ENCODE results near the gene TMEM50B.
"Not testable (repeated sequence)": the region's sequence is repeated elsewhere in the genome, so short reads cannot be mapped to it uniquely, and the experiment has no call there.

TMEM50B gene

DNA sequence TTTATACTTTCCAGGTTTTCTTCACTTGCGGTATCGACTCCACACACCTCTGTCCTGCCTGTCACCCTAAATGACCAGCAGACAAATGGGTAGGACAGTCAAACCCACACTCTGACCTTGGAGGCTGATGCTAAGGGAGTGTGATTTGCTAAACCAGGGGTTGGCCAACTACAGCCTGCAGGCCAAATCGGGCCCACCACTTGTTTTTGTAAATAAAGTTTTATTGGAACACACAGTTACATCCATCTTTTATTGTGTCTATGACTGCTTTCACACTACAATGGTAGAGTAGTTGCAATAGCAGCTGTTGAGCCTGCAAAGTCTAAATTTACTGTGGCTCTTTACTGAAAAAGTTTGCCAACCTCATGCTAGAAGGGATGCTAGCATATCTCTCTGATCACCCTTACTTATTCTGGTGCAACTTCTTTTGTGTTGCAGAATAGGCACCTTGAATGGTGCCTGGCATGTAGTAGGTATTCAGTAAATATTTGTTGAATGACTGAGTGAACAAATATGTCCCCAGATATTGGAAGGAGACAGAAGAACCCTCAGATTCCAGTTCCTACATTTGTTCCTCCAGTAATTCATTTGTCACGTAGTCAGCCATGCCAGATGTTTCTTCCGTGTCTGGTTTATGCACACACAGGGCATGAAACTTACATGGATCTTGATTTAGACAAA, 57.9 kb downstream of the TMEM50B start:
- DNase-seq (ENCODE audit: low spot score): no peak
- in situ Hi-C loops (cut with MboI; ENCODE audit: low sequenced_read_pairs, unreplicated experiment): no loop called here
- TF ChIP-seq, protein P1, sequence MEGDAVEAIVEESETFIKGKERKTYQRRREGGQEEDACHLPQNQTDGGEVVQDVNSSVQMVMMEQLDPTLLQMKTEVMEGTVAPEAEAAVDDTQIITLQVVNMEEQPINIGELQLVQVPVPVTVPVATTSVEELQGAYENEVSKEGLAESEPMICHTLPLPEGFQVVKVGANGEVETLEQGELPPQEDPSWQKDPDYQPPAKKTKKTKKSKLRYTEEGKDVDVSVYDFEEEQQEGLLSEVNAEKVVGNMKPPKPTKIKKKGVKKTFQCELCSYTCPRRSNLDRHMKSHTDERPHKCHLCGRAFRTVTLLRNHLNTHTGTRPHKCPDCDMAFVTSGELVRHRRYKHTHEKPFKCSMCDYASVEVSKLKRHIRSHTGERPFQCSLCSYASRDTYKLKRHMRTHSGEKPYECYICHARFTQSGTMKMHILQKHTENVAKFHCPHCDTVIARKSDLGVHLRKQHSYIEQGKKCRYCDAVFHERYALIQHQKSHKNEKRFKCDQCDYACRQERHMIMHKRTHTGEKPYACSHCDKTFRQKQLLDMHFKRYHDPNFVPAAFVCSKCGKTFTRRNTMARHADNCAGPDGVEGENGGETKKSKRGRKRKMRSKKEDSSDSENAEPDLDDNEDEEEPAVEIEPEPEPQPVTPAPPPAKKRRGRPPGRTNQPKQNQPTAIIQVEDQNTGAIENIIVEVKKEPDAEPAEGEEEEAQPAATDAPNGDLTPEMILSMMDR (IDR thresholded peaks at IDR 0.05; ENCODE audit: borderline replicate concordance, control extremely low read depth, extremely low read depth, insufficient read depth, missing control alignments): no peak

DNA sequence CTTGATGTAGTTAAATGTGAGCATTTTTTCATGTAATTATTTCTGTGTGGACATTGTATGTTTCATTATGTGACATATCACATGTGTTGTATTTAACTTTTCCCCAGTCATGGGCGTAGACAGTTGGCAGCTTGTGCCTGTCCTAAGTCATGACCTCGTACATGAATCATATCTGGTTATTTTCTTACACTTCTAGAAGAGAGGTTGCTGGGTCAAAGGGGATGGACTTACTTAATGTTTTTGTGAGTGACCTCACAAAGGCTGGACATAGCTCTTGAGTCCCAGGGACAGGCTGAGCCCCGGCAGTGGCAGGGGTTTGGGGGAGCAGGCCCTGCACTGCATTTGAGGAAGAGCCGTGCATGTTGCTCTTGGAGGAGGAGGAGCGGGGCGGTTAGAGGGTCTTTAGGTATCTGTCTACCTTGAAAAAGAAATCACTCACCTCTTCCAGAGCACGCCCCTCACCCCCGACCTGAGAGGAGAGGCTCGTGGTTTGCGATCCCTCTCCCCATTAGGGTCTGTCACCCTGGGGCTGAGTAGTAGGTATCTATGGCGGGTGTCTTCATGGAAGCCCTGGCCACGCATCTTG, 60.1 kb downstream of the TMEM50B start:
- in situ Hi-C loops (cut with MboI; ENCODE audit: low sequenced_read_pairs, unreplicated experiment): no loop called here
- TF ChIP-seq, protein P1 (IDR thresholded peaks at IDR 0.05; ENCODE audit: borderline replicate concordance, control extremely low read depth, extremely low read depth, insufficient read depth, missing control alignments): no peak
- no peak for DNase-seq (ENCODE audit: low spot score)

DNA sequence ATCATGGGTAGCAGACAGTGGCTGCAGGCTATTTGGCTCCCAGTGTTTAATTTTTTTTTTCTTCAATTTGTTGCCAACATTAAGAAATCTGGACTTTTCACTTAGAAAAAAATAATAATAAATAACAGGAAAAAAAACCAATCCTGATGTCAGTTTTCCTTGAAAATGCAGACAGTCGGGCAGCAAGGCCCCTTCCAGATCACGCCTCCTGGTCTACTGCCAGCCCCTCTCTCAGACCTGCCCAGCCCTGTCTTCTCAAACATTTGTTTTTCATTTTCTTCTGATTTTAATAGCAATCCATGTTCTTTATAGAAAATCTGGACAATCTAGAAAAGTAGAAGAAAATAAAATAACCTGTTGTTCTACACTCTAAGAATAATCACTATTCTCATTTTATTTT, 61.1 kb downstream of the TMEM50B start:
- TF ChIP-seq, protein P1 (IDR thresholded peaks at IDR 0.05; ENCODE audit: borderline replicate concordance, control extremely low read depth, extremely low read depth, insufficient read depth, missing control alignments): no peak
- in situ Hi-C loops (cut with MboI; ENCODE audit: low sequenced_read_pairs, unreplicated experiment): no loop called here
- DNase-seq (ENCODE audit: low spot score): no peak

DNA sequence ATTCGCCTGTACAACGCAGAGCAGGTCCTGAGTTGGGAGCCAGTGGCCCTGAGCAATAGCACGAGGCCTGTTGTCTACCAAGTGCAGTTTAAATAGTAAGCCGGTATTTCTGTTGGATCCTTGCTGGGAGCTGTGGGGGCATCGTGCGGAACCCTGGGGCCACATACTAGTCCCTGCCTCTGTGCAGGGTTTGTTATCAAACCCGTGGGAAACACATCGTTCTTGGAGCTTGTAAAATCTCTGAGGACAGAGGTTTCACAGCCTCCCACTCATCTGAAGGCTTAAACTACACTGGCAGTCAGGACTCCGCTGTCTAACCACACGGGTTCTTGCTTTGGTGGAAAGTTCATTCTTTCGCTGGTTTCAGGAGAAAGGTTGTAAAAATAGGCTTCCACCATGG, 64.8 kb downstream of the TMEM50B start:
- DNase-seq (ENCODE audit: low spot score): no peak
- in situ Hi-C loops (cut with MboI; ENCODE audit: low sequenced_read_pairs, unreplicated experiment): no loop called here
- TF ChIP-seq, protein P1 (IDR thresholded peaks at IDR 0.05; ENCODE audit: borderline replicate concordance, control extremely low read depth, extremely low read depth, insufficient read depth, missing control alignments): no peak

DNA sequence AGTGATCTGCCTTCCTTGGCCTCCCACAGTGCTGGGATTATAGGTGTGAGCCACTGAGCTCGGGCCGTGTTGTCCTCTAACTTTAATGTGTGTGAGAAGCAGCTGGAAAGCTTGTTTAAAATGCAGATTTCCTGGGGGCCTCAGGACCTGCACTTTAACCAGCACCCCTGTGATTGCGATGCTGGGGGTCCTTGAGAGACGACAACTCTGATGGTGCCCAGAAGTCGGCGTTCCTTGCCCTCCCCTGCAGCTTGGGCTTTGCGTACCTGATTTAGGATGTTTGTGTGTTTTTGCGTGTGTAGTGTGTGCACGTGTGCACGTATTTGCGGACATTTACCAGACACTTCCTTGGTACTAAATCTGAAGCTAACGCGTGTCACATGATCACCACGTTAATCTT, 65.7 kb downstream of the TMEM50B start:
- TF ChIP-seq, protein P1 (IDR thresholded peaks at IDR 0.05; ENCODE audit: borderline replicate concordance, control extremely low read depth, extremely low read depth, insufficient read depth, missing control alignments): no peak
- in situ Hi-C loops (cut with MboI; ENCODE audit: low sequenced_read_pairs, unreplicated experiment): no loop called here
- DNase-seq (ENCODE audit: low spot score): no peak

DNA sequence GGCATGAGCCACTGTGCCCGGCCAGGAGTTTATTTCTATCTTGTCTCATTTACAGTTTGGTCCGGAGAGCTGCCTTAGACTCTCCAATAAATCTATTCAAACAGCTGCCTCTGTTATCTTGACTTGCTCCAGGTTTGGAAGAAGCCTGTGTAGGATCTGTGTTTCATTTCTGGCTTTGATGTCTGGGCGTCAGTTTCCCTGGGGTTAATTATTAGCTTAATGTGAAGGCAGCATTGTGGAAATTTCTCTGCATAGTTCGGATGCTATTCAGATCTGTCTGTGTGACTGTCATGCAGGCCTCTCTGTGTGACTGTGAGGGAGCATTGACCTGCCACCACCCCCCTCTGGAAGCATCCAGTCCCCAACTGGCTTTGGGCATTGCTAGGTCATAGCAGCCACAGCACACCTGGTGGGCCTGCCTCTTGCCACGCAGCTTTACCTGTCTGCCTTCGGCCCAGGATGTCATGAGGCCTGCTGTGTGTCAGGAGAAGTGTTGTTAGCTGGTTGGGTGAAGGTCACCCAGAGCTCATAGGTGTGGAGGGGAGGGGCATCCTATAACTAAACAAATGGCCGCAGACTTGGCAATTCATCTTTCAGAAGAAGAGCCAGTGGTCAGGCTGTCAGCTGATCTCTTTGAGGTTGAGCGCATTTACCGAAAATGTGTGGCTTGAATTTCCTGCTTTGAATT, 66.8 kb downstream of the TMEM50B start:
- in situ Hi-C loops (cut with MboI; ENCODE audit: low sequenced_read_pairs, unreplicated experiment): no loop called here
- DNase-seq (ENCODE audit: low spot score): peak; percentile 57
- TF ChIP-seq, protein P1 (IDR thresholded peaks at IDR 0.05; ENCODE audit: borderline replicate concordance, control extremely low read depth, extremely low read depth, insufficient read depth, missing control alignments): no peak

DNA sequence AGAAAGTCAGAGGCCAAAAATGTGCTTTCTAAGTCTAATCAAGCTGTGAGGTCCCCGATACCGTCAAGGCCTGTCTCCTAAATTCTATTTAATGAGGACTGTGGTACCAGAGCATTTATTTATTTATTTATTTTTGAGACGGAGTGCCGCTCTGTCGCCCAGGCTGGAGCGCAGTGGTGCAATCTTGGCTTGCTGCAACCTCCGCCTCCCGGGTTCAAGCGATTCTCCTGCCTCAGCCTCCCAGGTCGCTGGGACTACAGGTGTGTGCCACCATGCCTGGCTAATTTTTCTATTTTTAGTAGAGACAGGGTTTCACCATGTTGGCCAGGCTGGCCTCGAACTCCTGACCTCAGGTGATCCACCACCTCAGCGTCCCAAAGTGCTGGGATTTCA, 67.3 kb downstream of the TMEM50B start:
- DNase-seq (ENCODE audit: low spot score); in situ Hi-C loops (cut with MboI; ENCODE audit: low sequenced_read_pairs, unreplicated experiment): not testable (repeated sequence)

All from GM13976 (cell line).